Measurements from ENCODE around the gene OR11H6.
"Not testable (repeated sequence)": the region's sequence is repeated elsewhere in the genome, so short reads cannot be mapped to it uniquely, and the experiment has no call there.

Gene OR11H6

DNA sequence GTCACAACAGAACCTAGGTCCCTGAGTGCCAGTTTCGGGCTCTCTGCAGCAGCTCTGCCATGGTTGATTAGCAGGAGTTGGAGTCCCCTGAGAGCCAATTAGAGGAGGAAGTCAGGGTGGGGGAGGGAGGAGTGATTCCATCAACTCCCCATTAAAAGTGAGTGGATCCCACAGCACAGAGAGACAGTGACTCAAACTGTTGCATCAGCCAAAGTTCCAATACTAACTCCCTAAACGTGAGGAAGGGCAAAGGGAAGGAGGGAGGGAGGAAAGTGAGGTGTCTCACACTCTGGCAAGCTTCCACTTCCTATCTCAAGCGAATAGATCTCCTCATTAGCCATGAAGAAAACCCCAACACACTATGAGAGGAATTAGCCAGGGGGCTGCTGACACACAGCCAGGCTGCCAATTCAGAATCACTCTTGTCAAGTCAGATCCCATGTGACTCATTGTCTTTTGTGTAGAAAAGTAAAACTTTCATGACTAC, 39.2 kb downstream of the OR11H6 start:
- ATAC-seq (no peak), DNase-seq (no peak)

DNA sequence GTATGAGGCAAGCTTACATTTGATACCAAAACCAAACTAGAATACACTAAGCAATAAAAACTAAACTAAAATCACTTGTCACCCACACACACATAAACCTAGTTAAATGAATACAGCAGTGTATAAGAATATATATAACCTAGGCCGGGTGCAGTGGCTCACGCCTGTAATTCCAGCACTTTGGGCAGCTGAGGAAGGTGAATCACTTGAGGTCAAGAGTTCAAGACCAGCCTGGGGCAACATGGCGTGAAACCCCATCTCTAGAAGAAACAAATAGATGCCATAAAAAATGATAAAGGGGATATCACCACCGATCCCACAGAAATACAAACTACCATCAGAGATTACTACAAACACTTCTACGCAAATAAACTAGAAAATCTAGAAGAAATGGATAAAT, 40.9 kb downstream of the OR11H6 start:
- not testable (repeated sequence) for DNase-seq, ATAC-seq

DNA sequence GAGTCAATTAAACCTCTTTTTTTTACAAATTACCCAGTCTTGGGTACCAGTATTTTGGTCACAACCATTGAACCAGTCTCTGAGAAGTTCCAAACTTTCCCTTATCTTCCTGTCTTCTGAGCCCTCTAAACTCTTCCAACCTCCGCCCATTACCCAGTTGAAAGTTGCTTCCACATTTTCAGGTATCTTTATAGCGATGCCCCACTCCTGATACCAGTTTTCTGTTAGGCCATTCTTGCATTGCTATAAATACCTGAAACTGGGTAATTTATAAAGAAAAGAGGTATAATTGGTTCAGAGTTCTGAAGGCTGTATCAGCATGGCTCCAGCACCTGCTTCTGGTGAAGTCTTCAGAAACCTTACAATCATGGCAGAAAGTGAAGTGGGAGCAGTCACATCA, 50.6 kb downstream of the OR11H6 start:
- ATAC-seq: no peak
- DNase-seq: no peak

Measured in stimulated activated naive CD8-positive, alpha-beta T cell treated with anti-CD3 and anti-CD28 coated beads, Interleukin-15, Interleukin-2, amounts not matched to agents 100 U/mL and 50 U/mL, for 24 hours (primary cell).